ENCODE measurements around the gene CLPTM1.

The CLPTM1 gene

GRCh38 chr19:44954278-44954648 is 917 bp upstream of the CLPTM1 start:
- ATAC-seq, result no peak
- TF ChIP-seq ZFP3 (CRISPR knock-in tag; IDR thresholded peaks at IDR 0.05) (no peak), POU6F1 (CRISPR knock-in tag; IDR thresholded peaks at IDR 0.05; ENCODE audit: borderline replicate concordance, low read depth) (no peak), CSRNP3 (CRISPR knock-in tag; IDR thresholded peaks at IDR 0.05) (no peak), PPARA (CRISPR knock-in tag; IDR thresholded peaks at IDR 0.05; ENCODE audit: borderline replicate concordance) (no peak), ARNTL (CRISPR knock-in tag; IDR thresholded peaks at IDR 0.05; ENCODE audit: borderline replicate concordance, low read depth) (no peak), PATZ1 (CRISPR knock-in tag; IDR thresholded peaks at IDR 0.05; ENCODE audit: borderline replicate concordance) (no peak), ZNF8 (CRISPR knock-in tag; IDR thresholded peaks at IDR 0.05) (no peak), TOX (CRISPR knock-in tag; IDR thresholded peaks at IDR 0.05; ENCODE audit: borderline replicate concordance) (no peak), BACH2 (CRISPR knock-in tag; IDR thresholded peaks at IDR 0.05; ENCODE audit: borderline replicate concordance) (no peak), ISL1 (CRISPR knock-in tag; IDR thresholded peaks at IDR 0.05) (no peak), CREB5 (CRISPR knock-in tag; IDR thresholded peaks at IDR 0.05; ENCODE audit: low read depth) (no peak), ZNF565 (CRISPR knock-in tag; conservative IDR thresholded peaks at IDR 0.05; ENCODE audit: low read depth) (no peak), ZC3H10 (CRISPR knock-in tag; IDR thresholded peaks at IDR 0.05) (no peak), ESRRG (CRISPR knock-in tag; IDR thresholded peaks at IDR 0.05) (no peak), CSDC2 (CRISPR knock-in tag; IDR thresholded peaks at IDR 0.05) (no peak), OSR1 (CRISPR knock-in tag; IDR thresholded peaks at IDR 0.05) (no peak), RARB (CRISPR knock-in tag; IDR thresholded peaks at IDR 0.05) (no peak), GLIS3 (CRISPR knock-in tag; IDR thresholded peaks at IDR 0.05) (no peak), TSHZ2 (CRISPR knock-in tag; IDR thresholded peaks at IDR 0.05) (no peak)

- no peak for TF ChIP-seq TCF4 (CRISPR knock-in tag; IDR thresholded peaks at IDR 0.05; ENCODE audit: borderline replicate concordance)
- no peak for TF ChIP-seq ARNTL (CRISPR knock-in tag; IDR thresholded peaks at IDR 0.05; ENCODE audit: borderline replicate concordance, low read depth)
- no peak for TF ChIP-seq CSDC2 (CRISPR knock-in tag; IDR thresholded peaks at IDR 0.05)
- ATAC-seq, result peak; percentile 34
Observed at GRCh38 chr19:44955505-44956439, 592 bp downstream of the CLPTM1 start.

- TF ChIP-seq OSR1 (CRISPR knock-in tag; IDR thresholded peaks at IDR 0.05) (no peak), ZFP3 (CRISPR knock-in tag; IDR thresholded peaks at IDR 0.05) (no peak), GLIS3 (CRISPR knock-in tag; IDR thresholded peaks at IDR 0.05) (no peak), ESRRG (CRISPR knock-in tag; IDR thresholded peaks at IDR 0.05) (no peak), CSDC2 (CRISPR knock-in tag; IDR thresholded peaks at IDR 0.05) (no peak), ISL1 (CRISPR knock-in tag; IDR thresholded peaks at IDR 0.05) (no peak), ARNTL (CRISPR knock-in tag; IDR thresholded peaks at IDR 0.05; ENCODE audit: borderline replicate concordance, low read depth) (no peak)
- ATAC-seq, result no peak
Observed at GRCh38 chr19:44957526-44957925, 2.3 kb downstream of the CLPTM1 start.
